ENCODE results near the gene ASB13. TPM values are rescaled to one million over a fixed set of nuclear protein-coding genes. Genes with fewer than 3 reads are reported as not detected.

ASB13 gene
- total and polyA plus RNA-seq, 2 donors from 2014 or later, result 47.7 to 95.1 TPM

- peaks cover 0 to 12% (median 4%) of the 10 kb centered on the region in 3 donors for H3K36me3 ChIP-seq (ENCODE audit: control insufficient read depth in 2 of 3, insufficient read depth in 3 of 3, low read length in 3 of 3)
- H3K27me3 ChIP-seq (ENCODE audit: control insufficient read depth, insufficient read depth, low read length), result no peaks in the 10 kb centered on the region
- no peak overlapping the region for H3K4me3 ChIP-seq (ENCODE audit: low read length in 3 of 3)
- peaks cover 0 to 14% (median 14%) of the 10 kb centered on the region in 3 donors for H3K4me1 ChIP-seq (ENCODE audit: control insufficient read depth in 2 of 3, insufficient read depth in 2 of 3, low read depth in 1 of 3, low read length in 3 of 3)
- no peak overlapping the region for H3K9ac ChIP-seq (ENCODE audit: low read length in 3 of 3)
- H3K27ac ChIP-seq (ENCODE audit: low read depth in 2 of 2, low read length in 2 of 2), result peak overlapping the region in 1 of 2 donors; percentile 34
- no peaks in the 10 kb centered on the region for H3K9me3 ChIP-seq (ENCODE audit: control insufficient read depth in 2 of 3, insufficient read depth in 1 of 3, low read length in 3 of 3)
- TF ChIP-seq CTCF (IDR thresholded peaks at IDR 0.05; ENCODE audit: borderline replicate concordance, extremely low read depth, insufficient read depth), result no peak
- no peak for FAIRE-seq
- no peak for DNase-seq
- intact Hi-C loops (cut with DNase I), result no loop called here
These were observed 12.1 kb downstream of the ASB13 start for GRCh38 chr10:5654218-5654755.

- FAIRE-seq (no peak), DNase-seq (no peak)
- no peak overlapping the region for H3K9ac ChIP-seq (ENCODE audit: low read length in 3 of 3)
- intact Hi-C loops (cut with DNase I), result no loop called here
- no peak overlapping the region for H3K27ac ChIP-seq (ENCODE audit: low read depth in 2 of 2, low read length in 2 of 2)
- H3K36me3 ChIP-seq (ENCODE audit: control insufficient read depth in 2 of 3, insufficient read depth in 3 of 3, low read length in 3 of 3), result peaks cover 0 to 21% (median 4%) of the 10 kb centered on the region in 3 donors
- H3K4me1 ChIP-seq (ENCODE audit: control insufficient read depth in 2 of 3, insufficient read depth in 2 of 3, low read depth in 1 of 3, low read length in 3 of 3), result peaks cover 0 to 10% (median 7%) of the 10 kb centered on the region in 3 donors
- H3K4me3 ChIP-seq (ENCODE audit: low read length in 3 of 3), result no peak overlapping the region
- H3K27me3 ChIP-seq (ENCODE audit: control insufficient read depth, insufficient read depth, low read length), result no peaks in the 10 kb centered on the region
- no peak for TF ChIP-seq CTCF (IDR thresholded peaks at IDR 0.05; ENCODE audit: borderline replicate concordance, extremely low read depth, insufficient read depth)
- H3K9me3 ChIP-seq (ENCODE audit: control insufficient read depth in 2 of 3, insufficient read depth in 1 of 3, low read length in 3 of 3), result no peaks in the 10 kb centered on the region
These were observed 13.6 kb downstream of the ASB13 start for GRCh38 chr10:5652746-5653145.

- Histone ChIP-seq H3K9ac (ENCODE audit: low read length in 3 of 3) (no peak overlapping the region), H3K36me3 (ENCODE audit: control insufficient read depth in 2 of 3, insufficient read depth in 3 of 3, low read length in 3 of 3) (peaks cover 0 to 30% (median 4%) of the 10 kb centered on the region in 3 donors), H3K27ac (ENCODE audit: low read depth in 2 of 2, low read length in 2 of 2) (no peak overlapping the region), H3K4me3 (ENCODE audit: low read length in 3 of 3) (no peak overlapping the region), H3K4me1 (ENCODE audit: control insufficient read depth in 2 of 3, insufficient read depth in 2 of 3, low read depth in 1 of 3, low read length in 3 of 3) (peaks cover 0 to 13% (median 4%) of the 10 kb centered on the region in 3 donors), H3K9me3 (ENCODE audit: control insufficient read depth in 2 of 3, insufficient read depth in 1 of 3, low read length in 3 of 3) (no peaks in the 10 kb centered on the region), H3K27me3 (ENCODE audit: control insufficient read depth, insufficient read depth, low read length) (no peaks in the 10 kb centered on the region)
- TF ChIP-seq CTCF (IDR thresholded peaks at IDR 0.05; ENCODE audit: borderline replicate concordance, extremely low read depth, insufficient read depth), result no peak
- no peak for FAIRE-seq
- intact Hi-C loops (cut with DNase I), result no loop called here
- DNase-seq, result no peak
These were observed 15.0 kb downstream of the ASB13 start for GRCh38 chr10:5651388-5651764.

Measured in kidney (tissue), 14 donors.